GM23248 (cell line): Measurements from ENCODE around the gene CNTN3. TPM values are rescaled to one million over a fixed set of nuclear protein-coding genes. Genes with fewer than 3 reads are reported as not detected.

ENCODE experiments used
- DNase-seq: peaks from one replicate; pipeline ENCODE4 v3.0.0-alpha.2; 2015
- H2AFZ ChIP-seq: fragments of 200-600 bp; sonication (generic); 2 replicates; pipeline ENCODE4 v1.6.1; 2016; ENCODE audit warnings: antibody characterized with exemption
- H3F3A ChIP-seq: fragments of 200-600 bp; sonication (generic); 2 replicates; pipeline ENCODE4 v1.6.1; 2016; ENCODE audit warnings: mild to moderate bottlenecking, antibody characterized with exemption, mixed run types; ENCODE audit not compliant: insufficient read depth
- H3K27ac ChIP-seq: fragments of 200-600 bp; sonication (generic); 2 replicates; pipeline ENCODE4 v1.5.1; 2016; ENCODE audit warnings: mild to moderate bottlenecking
- H3K27me3 ChIP-seq: fragments of 200-600 bp; sonication (generic); replicated peaks from 2 replicates; pipeline ENCODE4 v1.6.1; 2016; ENCODE audit warnings: mild to moderate bottlenecking; ENCODE audit not compliant: insufficient read depth
- H3K36me3 ChIP-seq: fragments of 200-600 bp; sonication (generic); 2 replicates; pipeline ENCODE4 v1.6.1; 2016; ENCODE audit warnings: low read depth, mild to moderate bottlenecking
- H3K4me1 ChIP-seq: fragments of 200-600 bp; sonication (generic); 2 replicates; pipeline ENCODE4 v1.6.1; 2016; ENCODE audit warnings: mild to moderate bottlenecking; ENCODE audit not compliant: insufficient read depth
- H3K4me2 ChIP-seq: fragments of 200-600 bp; sonication (generic); one replicate; pipeline ENCODE4 v1.6.1; 2016; ENCODE audit warnings: mild to moderate bottlenecking; ENCODE audit not compliant: unreplicated experiment
- H3K4me3 ChIP-seq: fragments of 200-600 bp; sonication (generic); 2 replicates; pipeline ENCODE4 v1.5.1; 2016; ENCODE audit warnings: mild to moderate bottlenecking
- H3K79me2 ChIP-seq: fragments of 200-600 bp; sonication (generic); 2 replicates; pipeline ENCODE4 v1.6.1; 2016; ENCODE audit warnings: mild to moderate bottlenecking; ENCODE audit not compliant: insufficient read depth
- H3K9ac ChIP-seq: fragments of 200-600 bp; sonication (generic); 2 replicates; pipeline ENCODE4 v1.6.1; 2016; ENCODE audit warnings: mild to moderate bottlenecking
- H3K9me2 ChIP-seq: fragments of 200-600 bp; sonication (generic); 2 replicates; pipeline ENCODE4 v1.6.1; 2016; ENCODE audit warnings: mixed run types, mild to moderate bottlenecking, moderate library complexity; ENCODE audit not compliant: insufficient read depth
- H3K9me3 ChIP-seq: fragments of 200-600 bp; sonication (generic); one replicate; pipeline ENCODE4 v1.6.1; 2017; ENCODE audit warnings: low read depth
- H4K20me1 ChIP-seq: fragments of 200-600 bp; sonication (generic); 2 replicates; pipeline ENCODE4 v1.6.0; 2016; ENCODE audit not compliant: insufficient read depth
- EZH2 ChIP-seq: fragments of 200-600 bp; sonication (generic); IDR thresholded peaks from 2 replicates; pipeline ENCODE4 v1.6.1; 2018; ENCODE audit warnings: antibody characterized with exemption, mild to moderate bottlenecking; ENCODE audit not compliant: insufficient read depth, poor library complexity, severe bottlenecking
- EZH2phosphoT487 ChIP-seq: fragments of 200-600 bp; sonication (generic); IDR thresholded peaks from 2 replicates; pipeline ENCODE4 v1.6.1; 2018; ENCODE audit warnings: antibody characterized with exemption, moderate library complexity, mild to moderate bottlenecking, low read depth; ENCODE audit not compliant: insufficient read depth
- WGBS, 2 experiments: methylation state at CpG; one replicate each; pipeline ENCODE4 v1.1.6; 2015 to 2017; ENCODE audit warnings: low lambda C conversion rate in 2 of 2, low coverage in 1 of 2; ENCODE audit errors: missing lambda C conversion rate in 2 of 2; 5-methylcytosine and 5-hydroxymethylcytosine counted together
- in situ Hi-C: fragments of 300-500 bp; cut with MboI; formaldehyde crosslinking; loops from 2 replicates; pipeline ENCODE4 v1.15.0; 2020
- polyA plus RNA-seq: library from polyadenylated mRNA; unstranded; fragments of >200 nt; fragmentation: Nextera tagmentation; extraction: Ambion mirVana; gene quantifications from 2 replicates; pipeline ENCODE4 v1.2.1, GENCODE V29; 2016
- total RNA-seq: library from RNA; depleted of rRNA; stranded (reverse); fragments of >200 nt; shearing (Covaris generic); gene quantifications from 2 replicates; pipeline ENCODE4 v1.2.3, GENCODE V29; 2014

CNTN3 gene
- total and polyA plus RNA-seq, 2 experiments from 2014 or later = 5.6 to 18.5 TPM

DNA sequence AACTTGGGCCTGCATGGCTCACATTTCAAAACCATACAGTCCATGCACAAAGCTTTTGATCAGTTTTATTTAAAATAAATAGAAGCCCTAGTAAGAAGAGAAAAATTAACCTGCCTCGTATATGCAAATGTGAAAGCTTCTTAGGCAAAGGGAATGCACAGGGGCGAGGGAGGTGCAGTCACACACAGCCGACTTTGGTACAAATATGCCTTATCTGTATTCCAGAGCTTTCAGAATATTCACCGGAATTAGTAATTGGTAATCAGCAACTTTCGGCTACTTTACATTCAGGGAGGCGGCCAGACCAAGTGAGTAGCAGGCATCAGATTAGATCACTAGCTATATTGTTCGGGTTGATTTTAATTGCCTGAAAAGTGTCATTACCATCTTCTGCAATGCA lies 7.5 kb downstream of the CNTN3 start:
- Histone ChIP-seq H3K4me3 (no peak overlapping the region), H3K27me3 (no peaks in the 10 kb centered on the region), H3K4me1 (peaks cover 26% of the 10 kb centered on the region), H3K4me2 (no peak overlapping the region), H3K36me3 (no peaks in the 10 kb centered on the region), H3K9me3 (no peaks in the 10 kb centered on the region), H3K9ac (no peak overlapping the region), H3K9me2 (no peaks in the 10 kb centered on the region), H2AFZ (no peak overlapping the region), H3K79me2 (peaks cover 95% of the 10 kb centered on the region), H3K27ac (no peak overlapping the region), H3F3A (peaks cover 5% of the 10 kb centered on the region; the same call in 1 of the 2 replicates), H4K20me1 (no peaks in the 10 kb centered on the region)
- TF ChIP-seq EZH2 (no peak), EZH2phosphoT487 (no peak)
- in situ Hi-C loops = no loop called here
- no peak for DNase-seq
- 95 to 96% methylated on average over 7 of the region's 7 CpGs for WGBS, 2 experiments

DNA sequence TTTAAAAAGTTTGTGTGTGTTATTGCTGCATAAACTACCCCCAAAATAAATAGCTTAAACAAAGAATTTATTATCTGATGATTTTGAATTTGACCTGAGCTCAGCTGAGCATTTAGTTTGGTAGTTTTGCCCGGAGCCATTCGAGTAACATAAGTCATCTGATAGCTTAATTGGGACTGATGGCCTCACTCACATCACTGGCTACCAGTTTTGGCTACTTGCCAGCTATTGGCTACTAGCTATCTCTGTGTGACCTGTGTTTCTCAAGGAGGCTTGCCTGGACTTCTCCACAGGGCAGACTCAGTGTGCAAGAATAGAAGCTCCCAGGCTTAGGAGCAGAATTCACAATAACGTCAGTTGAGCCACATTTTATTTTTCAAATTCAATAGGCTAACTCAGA lies 9.0 kb downstream of the CNTN3 start:
- Histone ChIP-seq H3K9ac (no peak overlapping the region), H3K36me3 (no peaks in the 10 kb centered on the region), H4K20me1 (no peaks in the 10 kb centered on the region), H3K4me2 (no peak overlapping the region), H2AFZ (no peak overlapping the region), H3K27ac (no peak overlapping the region), H3K4me3 (no peak overlapping the region), H3K27me3 (no peaks in the 10 kb centered on the region), H3K9me3 (no peaks in the 10 kb centered on the region), H3F3A (no peaks in the 10 kb centered on the region), H3K9me2 (no peaks in the 10 kb centered on the region), H3K79me2 (peaks cover 96% of the 10 kb centered on the region), H3K4me1 (peaks cover 16% of the 10 kb centered on the region)
- 88 to 95% methylated on average over 3 of the region's 3 CpGs for WGBS, 2 experiments
- TF ChIP-seq EZH2 (no peak), EZH2phosphoT487 (no peak)
- DNase-seq = no peak
- in situ Hi-C loops = no loop called here

DNA sequence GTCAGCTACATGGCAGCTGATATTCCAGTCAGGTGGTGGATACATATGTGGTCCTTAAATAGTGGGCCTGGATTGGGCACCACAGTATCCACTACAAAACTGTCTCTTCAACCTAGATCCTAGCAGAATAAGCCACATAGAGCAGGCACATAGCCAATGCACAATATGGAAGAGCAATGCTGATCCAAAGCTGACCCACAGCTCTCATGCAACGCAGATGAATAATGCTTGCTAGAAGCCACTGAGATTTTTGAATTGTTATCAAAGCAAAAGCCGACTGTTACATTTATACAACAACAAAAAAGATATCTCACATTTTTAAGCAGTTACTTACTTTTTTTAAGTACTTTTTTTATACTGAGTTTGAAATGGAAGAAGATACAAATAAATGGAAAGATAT lies 11.2 kb downstream of the CNTN3 start:
- peaks cover 16% of the 10 kb centered on the region; the same call in 1 of the 2 replicates for H3F3A ChIP-seq
- no peaks in the 10 kb centered on the region for H3K27me3 ChIP-seq
- no peak overlapping the region for H3K9ac ChIP-seq
- peaks cover 93% of the 10 kb centered on the region for H3K79me2 ChIP-seq
- H2AFZ ChIP-seq = no peak overlapping the region
- H3K4me1 ChIP-seq = peaks cover 24% of the 10 kb centered on the region
- H3K4me3 ChIP-seq = no peak overlapping the region
- TF ChIP-seq EZH2phosphoT487 = no peak
- TF ChIP-seq EZH2 = no peak
- H4K20me1 ChIP-seq = no peaks in the 10 kb centered on the region
- H3K4me2 ChIP-seq = no peak overlapping the region
- in situ Hi-C loops = no loop called here
- H3K9me3 ChIP-seq = no peaks in the 10 kb centered on the region
- no peak overlapping the region for H3K27ac ChIP-seq
- DNase-seq = peak; percentile 47
- no peaks in the 10 kb centered on the region for H3K36me3 ChIP-seq
- no peaks in the 10 kb centered on the region for H3K9me2 ChIP-seq
- WGBS, 2 experiments = 44 to 63% methylated on average over 2 of the region's 2 CpGs

DNA sequence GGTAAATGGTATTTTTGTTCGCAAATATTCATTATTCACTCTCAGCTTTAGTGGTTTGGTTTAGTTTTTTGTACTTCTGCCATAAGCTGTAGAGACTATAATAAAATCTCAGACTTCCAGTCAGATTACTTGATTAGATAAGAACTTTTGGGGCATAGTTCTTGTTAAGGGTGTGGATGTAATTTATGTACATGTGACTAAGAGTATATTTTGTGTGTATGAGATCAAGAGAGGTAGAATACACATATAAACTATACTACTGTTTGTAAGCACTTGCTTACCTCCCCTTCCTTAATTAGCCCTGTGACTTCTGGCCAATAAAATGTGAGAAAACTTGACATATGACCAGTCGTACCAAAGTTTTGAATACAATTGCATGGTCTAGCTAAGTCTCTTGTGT lies 12.0 kb downstream of the CNTN3 start:
- H3K4me3 ChIP-seq = no peak overlapping the region
- H3K4me1 ChIP-seq = peaks cover 20% of the 10 kb centered on the region
- no peaks in the 10 kb centered on the region for H3K9me2 ChIP-seq
- WGBS, 2 experiments = 81 to 92% methylated on average over 2 of the region's 2 CpGs
- H3K9ac ChIP-seq = no peak overlapping the region
- in situ Hi-C loops = no loop called here
- DNase-seq = no peak
- no peak overlapping the region for H3K4me2 ChIP-seq
- H3K27me3 ChIP-seq = no peaks in the 10 kb centered on the region
- no peaks in the 10 kb centered on the region for H3K9me3 ChIP-seq
- no peaks in the 10 kb centered on the region for H3K36me3 ChIP-seq
- H3K27ac ChIP-seq = no peak overlapping the region
- H3K79me2 ChIP-seq = peaks cover 93% of the 10 kb centered on the region
- no peak overlapping the region for H2AFZ ChIP-seq
- no peak for TF ChIP-seq EZH2phosphoT487
- TF ChIP-seq EZH2 = no peak
- H3F3A ChIP-seq = peaks cover 16% of the 10 kb centered on the region; the same call in 1 of the 2 replicates
- no peaks in the 10 kb centered on the region for H4K20me1 ChIP-seq

DNA sequence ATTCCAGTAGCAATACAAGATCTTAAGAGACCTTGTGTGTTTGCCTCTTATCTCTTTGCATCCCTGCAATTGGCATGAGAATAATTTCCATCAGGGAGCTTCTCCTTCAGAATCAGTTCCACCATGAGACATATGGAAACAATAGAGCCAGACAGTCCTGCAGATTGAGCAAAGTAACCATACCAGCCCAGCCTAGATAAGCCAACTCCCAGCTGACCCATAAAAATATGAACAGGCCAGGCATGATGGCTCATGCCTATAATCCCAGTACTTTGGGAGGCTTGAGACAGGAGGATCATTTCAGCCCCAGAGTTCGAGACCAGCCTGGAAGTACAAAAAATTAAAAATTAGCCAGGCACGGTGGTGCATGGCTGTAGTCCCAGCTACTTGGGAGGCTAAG lies 12.7 kb downstream of the CNTN3 start:
- Histone ChIP-seq H3K9me3 (no peaks in the 10 kb centered on the region), H3F3A (peaks cover 16% of the 10 kb centered on the region; the same call in 1 of the 2 replicates), H3K4me3 (no peak overlapping the region), H3K9me2 (no peaks in the 10 kb centered on the region), H3K27ac (no peak overlapping the region), H2AFZ (no peak overlapping the region), H3K36me3 (no peaks in the 10 kb centered on the region), H3K4me2 (no peak overlapping the region), H3K27me3 (no peaks in the 10 kb centered on the region), H4K20me1 (no peaks in the 10 kb centered on the region), H3K4me1 (peaks cover 20% of the 10 kb centered on the region), H3K9ac (no peak overlapping the region), H3K79me2 (peaks cover 93% of the 10 kb centered on the region)
- TF ChIP-seq EZH2 = no peak
- no peak for TF ChIP-seq EZH2phosphoT487
- WGBS, 2 experiments = 97 to 100% methylated on average over 2 of the region's 2 CpGs
- in situ Hi-C loops = no loop called here
- DNase-seq = no peak
